Fibroblast of peridontal ligament (primary cell): ENCODE measurements around the gene CNTN6.
A peak's percentile ranks its signal among the peaks of the same experiment; 100 is the strongest.
"Not testable (repeated sequence)": the region's sequence is repeated elsewhere in the genome, so short reads cannot be mapped to it uniquely, and the experiment has no call there.

Experiments used
- DNase-seq: peaks from one replicate; pipeline ENCODE4 v3.0.0-alpha.2; 2010; ENCODE audit errors: extremely low read depth

The CNTN6 gene

GRCh38 chr3:1275495-1275894 lies 182.7 kb downstream of the CNTN6 start:
- DNase-seq: no peak

- no peak for DNase-seq
Observed at GRCh38 chr3:1287815-1288214, 195.0 kb downstream of the CNTN6 start.

GRCh38 chr3:1288805-1289494 lies 196.1 kb downstream of the CNTN6 start:
- DNase-seq: no peak

GRCh38 chr3:1292571-1293071 lies 199.8 kb downstream of the CNTN6 start:
- DNase-seq: no peak

GRCh38 chr3:1294586-1294985 lies 201.8 kb downstream of the CNTN6 start:
- DNase-seq: no peak

GRCh38 chr3:1318296-1319005 lies 225.6 kb downstream of the CNTN6 start:
- no peak for DNase-seq

- no peak for DNase-seq
Observed at GRCh38 chr3:1326546-1326945, 233.7 kb downstream of the CNTN6 start.

- no peak for DNase-seq
Observed at GRCh38 chr3:1330107-1330506, 237.3 kb downstream of the CNTN6 start.

GRCh38 chr3:1346386-1346785 lies 253.6 kb downstream of the CNTN6 start:
- no peak for DNase-seq

- peak; percentile 1 for DNase-seq
Observed at GRCh38 chr3:1348547-1348946, 255.7 kb downstream of the CNTN6 start.

GRCh38 chr3:1350885-1351284 lies 258.1 kb downstream of the CNTN6 start:
- DNase-seq: no peak

- no peak for DNase-seq
Observed at GRCh38 chr3:1355691-1356090, 262.9 kb downstream of the CNTN6 start.

GRCh38 chr3:1356101-1356500 lies 263.3 kb downstream of the CNTN6 start:
- no peak for DNase-seq

- no peak for DNase-seq
Observed at GRCh38 chr3:1365528-1365927, 272.7 kb downstream of the CNTN6 start.

- DNase-seq: no peak
Observed at GRCh38 chr3:1374471-1374870, 281.6 kb downstream of the CNTN6 start.

- no peak for DNase-seq
Observed at GRCh38 chr3:1375145-1375544, 282.3 kb downstream of the CNTN6 start.

GRCh38 chr3:1380926-1381646 lies 288.3 kb downstream of the CNTN6 start:
- DNase-seq: no peak

- no peak for DNase-seq
Observed at GRCh38 chr3:1381647-1382036, 288.8 kb downstream of the CNTN6 start.

- not testable (repeated sequence) for DNase-seq
Observed at GRCh38 chr3:1387396-1387905, 294.6 kb downstream of the CNTN6 start.

- no peak for DNase-seq
Observed at GRCh38 chr3:1394188-1394587, 301.4 kb downstream of the CNTN6 start.

- DNase-seq: no peak
Observed at GRCh38 chr3:1400571-1400970, 307.7 kb downstream of the CNTN6 start.

GRCh38 chr3:1404270-1404962 lies 311.6 kb downstream of the CNTN6 start:
- no peak for DNase-seq
